CD8-positive, alpha-beta memory T cell (primary cell): ENCODE results near the gene RBM46. TPM values are rescaled to one million over a fixed set of nuclear protein-coding genes. Genes with fewer than 3 reads are reported as not detected.

Source experiments
- CTCF ChIA-PET: fragments of 350-600 bp; sonication (Branson Sonifier 250); formaldehyde crosslinking; loops from one replicate; lab custom pipeline; 2021; ENCODE audit warnings: antibody characterized with exemption; lab: Charles Lee
- POLR2A ChIA-PET: fragments of 350-600 bp; sonication (Branson Sonifier 250); formaldehyde crosslinking; loops from one replicate; lab custom pipeline; 2021; ENCODE audit warnings: antibody characterized with exemption; lab: Charles Lee
- DNase-seq, 5 donors: peaks; one replicate each; pipeline versions ENCODE4 v3.0.0 to v3.0.0-alpha.2; 2020 to 2022; ENCODE audit warnings: mixed read lengths in 1 of 5
- H3K27ac ChIP-seq: one replicate; pipeline ENCODE4 v1.7.0; 2013; ENCODE audit warnings: low read depth, mild to moderate bottlenecking, low read length, moderate library complexity
- H3K27me3 ChIP-seq: 2 replicates; pipeline ENCODE4 v1.7.0; 2013; ENCODE audit warnings: low read length, mild to moderate bottlenecking; ENCODE audit not compliant: insufficient read depth, poor library complexity, severe bottlenecking
- H3K36me3 ChIP-seq: 2 replicates; pipeline ENCODE4 v1.7.0; 2013; ENCODE audit warnings: mild to moderate bottlenecking, low read length, moderate library complexity; ENCODE audit not compliant: insufficient read depth
- H3K4me1 ChIP-seq: 2 replicates; pipeline ENCODE4 v1.7.0; 2013; ENCODE audit warnings: mild to moderate bottlenecking, low read length, moderate library complexity; ENCODE audit not compliant: insufficient read depth
- H3K4me3 ChIP-seq: 2 replicates; pipeline ENCODE4 v1.7.0; 2013; ENCODE audit warnings: mild to moderate bottlenecking, low read length
- H3K9me3 ChIP-seq: 2 replicates; pipeline ENCODE4 v1.7.0; 2013; ENCODE audit warnings: mild to moderate bottlenecking, low read length
- H3K27ac Mint-ChIP-seq, 8 donors: one replicate each; pipeline ENCODE4 v1.8.0; 2020 to 2021; ENCODE audit warnings: mixed read lengths in 8 of 8, mild to moderate bottlenecking in 6 of 8, inconsistent platforms in 3 of 8, moderate library complexity in 3 of 8
- H3K27me3 Mint-ChIP-seq, 2 donors: one replicate each; pipeline ENCODE4 v1.8.0; 2020 to 2021; ENCODE audit warnings: mixed read lengths in 2 of 2, mild to moderate bottlenecking in 1 of 2, moderate library complexity in 1 of 2
- H3K36me3 Mint-ChIP-seq, 3 donors: one replicate each; pipeline ENCODE4 v1.8.0; 2020 to 2021; ENCODE audit warnings: mixed read lengths in 3 of 3, inconsistent platforms in 1 of 3, mild to moderate bottlenecking in 1 of 3
- H3K4me1 Mint-ChIP-seq, 3 donors: one replicate each; pipeline ENCODE4 v1.8.0; 2020 to 2021; ENCODE audit warnings: mixed read lengths in 3 of 3, inconsistent platforms in 1 of 3, mild to moderate bottlenecking in 1 of 3
- H3K4me3 Mint-ChIP-seq, 7 donors: one replicate each; pipeline ENCODE4 v1.8.0; 2020 to 2021; ENCODE audit warnings: mixed read lengths in 7 of 7, mild to moderate bottlenecking in 6 of 7, moderate library complexity in 4 of 7, inconsistent platforms in 2 of 7
- H3K9me3 Mint-ChIP-seq, 5 donors: one replicate each; pipeline ENCODE4 v1.8.0; 2020 to 2022; ENCODE audit warnings: mixed read lengths in 5 of 5, mild to moderate bottlenecking in 3 of 5, moderate library complexity in 2 of 5, inconsistent platforms in 1 of 5
- polyA plus RNA-seq: library from polyadenylated mRNA; unstranded; fragments of 300-500 nt; fragmentation: Illumina TruSeq; gene quantifications from one replicate; pipeline ENCODE4 v1.2.3, GENCODE V29; 2021
- total RNA-seq, 2 experiments: library from RNA; stranded (reverse); gene quantifications; one replicate each; pipeline ENCODE4 v1.2.3, GENCODE V29; 2021

The RBM46 gene, protein sequence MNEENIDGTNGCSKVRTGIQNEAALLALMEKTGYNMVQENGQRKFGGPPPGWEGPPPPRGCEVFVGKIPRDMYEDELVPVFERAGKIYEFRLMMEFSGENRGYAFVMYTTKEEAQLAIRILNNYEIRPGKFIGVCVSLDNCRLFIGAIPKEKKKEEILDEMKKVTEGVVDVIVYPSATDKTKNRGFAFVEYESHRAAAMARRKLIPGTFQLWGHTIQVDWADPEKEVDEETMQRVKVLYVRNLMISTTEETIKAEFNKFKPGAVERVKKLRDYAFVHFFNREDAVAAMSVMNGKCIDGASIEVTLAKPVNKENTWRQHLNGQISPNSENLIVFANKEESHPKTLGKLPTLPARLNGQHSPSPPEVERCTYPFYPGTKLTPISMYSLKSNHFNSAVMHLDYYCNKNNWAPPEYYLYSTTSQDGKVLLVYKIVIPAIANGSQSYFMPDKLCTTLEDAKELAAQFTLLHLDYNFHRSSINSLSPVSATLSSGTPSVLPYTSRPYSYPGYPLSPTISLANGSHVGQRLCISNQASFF
- total RNA-seq (not detected), polyA plus RNA-seq (not detected)

DNA sequence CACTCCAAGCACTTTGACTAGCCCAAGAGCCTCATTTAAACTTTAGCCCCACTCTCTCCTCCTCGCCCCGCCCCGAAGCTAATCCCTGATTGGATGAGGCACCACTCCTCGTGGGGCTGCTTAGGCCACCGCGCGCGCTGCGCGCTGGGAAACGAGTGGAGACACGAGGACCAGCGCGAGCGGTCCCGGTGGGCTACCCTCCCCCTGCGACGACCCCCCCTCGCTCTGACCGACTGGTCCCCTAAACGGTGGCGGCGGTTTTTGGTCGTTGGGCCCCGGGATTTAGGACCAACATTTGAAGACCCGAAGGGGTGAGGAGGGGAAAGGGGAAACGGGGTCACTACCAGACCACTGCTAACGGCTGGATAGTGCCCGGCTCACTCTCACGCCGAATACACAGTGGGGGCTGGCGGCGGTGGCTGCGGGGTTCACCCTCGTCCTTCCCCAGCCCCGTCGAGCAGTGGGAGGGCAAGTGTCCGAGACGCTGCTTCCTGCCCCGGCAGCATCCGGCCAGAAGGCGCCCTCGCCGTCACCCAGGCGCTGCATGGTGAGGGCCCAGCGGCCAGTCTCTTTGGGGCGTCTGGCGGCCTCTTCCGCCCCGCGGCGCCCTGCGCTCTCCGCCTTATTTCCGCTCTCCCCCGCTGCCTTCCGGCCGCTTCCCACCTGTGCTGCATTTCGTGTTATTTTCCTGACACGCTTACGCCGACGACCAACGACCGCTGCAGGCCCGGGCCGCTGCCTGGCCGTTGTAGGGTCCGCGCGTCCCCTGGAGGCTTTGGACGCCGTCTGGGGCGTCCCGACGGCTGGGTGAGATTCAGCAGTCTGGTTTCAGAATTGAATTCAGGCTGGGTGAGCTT, at the start of gene RBM46:
RBM46 (plus strand) TSS at position 147 of the 857 bp plus-strand sequence. CDS start 15,481 bp downstream, outside the sequence.
- Mint-ChIP-seq H3K36me3 (no peaks in the 10 kb centered on the region), H3K27me3 (peaks cover 1 to 16% of the 10 kb centered on the region in 2 donors), H3K9me3 (peaks cover 2 to 5% (median 3%) of the 10 kb centered on the region in 5 donors), H3K4me1 (no peaks in the 10 kb centered on the region), H3K4me3 (no peak within 1 kb of the TSS), H3K27ac (no peak within 1 kb of the TSS)
- POLR2A ChIA-PET, result no interaction called here
- peak in 1 of 5 donors; percentile 45 for DNase-seq
- Histone ChIP-seq H3K27ac (no peak within 1 kb of the TSS), H3K4me3 (no peak within 1 kb of the TSS), H3K4me1 (no peaks in the 10 kb centered on the region), H3K36me3 (no peaks in the 10 kb centered on the region), H3K27me3 (no peaks in the 10 kb centered on the region), H3K9me3 (no peaks in the 10 kb centered on the region)
- CTCF ChIA-PET, result no interaction called here

DNA sequence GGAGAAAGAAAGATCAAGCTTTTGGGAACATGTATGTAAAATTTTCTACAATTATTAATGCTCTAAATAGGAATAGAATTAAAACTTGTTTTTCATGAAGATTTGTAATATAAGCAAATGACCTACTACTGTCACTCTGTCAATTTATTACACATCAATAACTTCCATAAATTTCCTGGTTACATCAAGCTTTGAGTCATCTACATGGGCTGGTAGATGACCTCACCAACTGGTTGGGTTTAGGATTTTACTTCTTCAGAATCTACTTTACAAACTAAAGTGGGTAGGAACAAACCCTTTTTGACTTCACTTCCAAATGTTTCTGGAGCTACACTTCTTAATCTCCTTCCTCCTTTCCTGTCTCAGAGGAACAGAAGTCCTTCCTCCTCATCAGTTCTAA, 49.3 kb upstream of the RBM46 start:
- no peak overlapping the region for H3K4me3 ChIP-seq
- peaks cover 4 to 8% of the 10 kb centered on the region in 2 donors for H3K27me3 Mint-ChIP-seq

GRCh38 chr4:154732669-154733068, 48.4 kb upstream of the RBM46 start:
- ChIA-PET CTCF (no interaction called here), POLR2A (no interaction called here)
- H3K36me3 ChIP-seq, result no peaks in the 10 kb centered on the region
- H3K27ac ChIP-seq, result no peak overlapping the region
- Mint-ChIP-seq H3K9me3 (no peaks in the 10 kb centered on the region), H3K4me3 (no peak overlapping the region), H3K27ac (no peak overlapping the region), H3K4me1 (no peaks in the 10 kb centered on the region), H3K27me3 (peaks cover 4 to 8% of the 10 kb centered on the region in 2 donors), H3K36me3 (no peaks in the 10 kb centered on the region)
- no peak overlapping the region for H3K4me3 ChIP-seq
- no peak for DNase-seq
- no peaks in the 10 kb centered on the region for H3K27me3 ChIP-seq
- H3K4me1 ChIP-seq, result no peaks in the 10 kb centered on the region
- H3K9me3 ChIP-seq, result no peaks in the 10 kb centered on the region

More for the DNA sequence above, 49.3 kb upstream of the RBM46 start:
- ChIA-PET CTCF (no interaction called here), POLR2A (no interaction called here)
- H3K27ac ChIP-seq, result no peak overlapping the region
- H3K36me3 Mint-ChIP-seq, result no peaks in the 10 kb centered on the region
- H3K4me1 ChIP-seq, result no peaks in the 10 kb centered on the region
- H3K9me3 ChIP-seq, result no peaks in the 10 kb centered on the region
- no peak for DNase-seq
- H3K27me3 ChIP-seq, result no peaks in the 10 kb centered on the region
- H3K9me3 Mint-ChIP-seq, result no peaks in the 10 kb centered on the region
- H3K4me3 Mint-ChIP-seq, result no peak overlapping the region
- no peaks in the 10 kb centered on the region for H3K4me1 Mint-ChIP-seq
- no peak overlapping the region for H3K27ac Mint-ChIP-seq
- no peaks in the 10 kb centered on the region for H3K36me3 ChIP-seq

DNA sequence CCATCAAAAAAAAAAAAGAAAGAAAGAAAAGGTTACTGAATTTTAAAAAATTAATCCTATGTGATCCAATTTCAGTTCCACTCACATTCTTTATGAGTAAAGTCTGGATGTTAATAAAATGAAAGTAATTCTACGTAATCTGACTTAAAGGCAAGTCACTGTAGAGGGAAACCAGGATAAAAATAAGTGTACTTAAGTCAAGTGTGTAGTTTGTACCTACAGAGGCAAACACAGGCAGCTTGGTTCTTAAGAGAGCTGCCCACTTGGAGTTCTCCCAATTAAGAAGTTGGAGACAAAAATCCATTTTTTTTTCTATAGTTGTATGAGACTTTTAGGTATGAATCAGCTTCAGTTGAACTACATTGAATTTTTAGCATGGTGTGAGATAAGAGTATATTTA, 44.3 kb upstream of the RBM46 start:
- no peak for DNase-seq
- POLR2A ChIA-PET, result no interaction called here
- Histone ChIP-seq H3K4me3 (no peak overlapping the region), H3K4me1 (no peaks in the 10 kb centered on the region), H3K27ac (no peak overlapping the region), H3K9me3 (no peaks in the 10 kb centered on the region), H3K36me3 (no peaks in the 10 kb centered on the region), H3K27me3 (peaks cover under 1% of the 10 kb centered on the region)
- H3K9me3 Mint-ChIP-seq, result no peaks in the 10 kb centered on the region
- H3K36me3 Mint-ChIP-seq, result no peaks in the 10 kb centered on the region
- CTCF ChIA-PET, result no interaction called here
- H3K4me1 Mint-ChIP-seq, result peaks cover 0 to 7% (median 0%) of the 10 kb centered on the region in 3 donors
- no peak overlapping the region for H3K4me3 Mint-ChIP-seq
- H3K27ac Mint-ChIP-seq, result no peak overlapping the region
- H3K27me3 Mint-ChIP-seq, result peaks cover 18 to 22% of the 10 kb centered on the region in 2 donors

GRCh38 chr4:154738426-154738825, 42.6 kb upstream of the RBM46 start:
- Mint-ChIP-seq H3K36me3 (no peaks in the 10 kb centered on the region), H3K4me1 (peaks cover 0 to 19% (median 3%) of the 10 kb centered on the region in 3 donors), H3K27ac (no peak overlapping the region), H3K4me3 (no peak overlapping the region), H3K27me3 (peaks cover 21 to 33% of the 10 kb centered on the region in 2 donors), H3K9me3 (no peaks in the 10 kb centered on the region)
- ChIA-PET POLR2A (no interaction called here), CTCF (no interaction called here)
- H3K9me3 ChIP-seq, result no peaks in the 10 kb centered on the region
- no peaks in the 10 kb centered on the region for H3K36me3 ChIP-seq
- DNase-seq, result no peak
- peaks cover 4% of the 10 kb centered on the region for H3K27me3 ChIP-seq
- H3K27ac ChIP-seq, result no peak overlapping the region
- no peaks in the 10 kb centered on the region for H3K4me1 ChIP-seq
- H3K4me3 ChIP-seq, result no peak overlapping the region

DNA sequence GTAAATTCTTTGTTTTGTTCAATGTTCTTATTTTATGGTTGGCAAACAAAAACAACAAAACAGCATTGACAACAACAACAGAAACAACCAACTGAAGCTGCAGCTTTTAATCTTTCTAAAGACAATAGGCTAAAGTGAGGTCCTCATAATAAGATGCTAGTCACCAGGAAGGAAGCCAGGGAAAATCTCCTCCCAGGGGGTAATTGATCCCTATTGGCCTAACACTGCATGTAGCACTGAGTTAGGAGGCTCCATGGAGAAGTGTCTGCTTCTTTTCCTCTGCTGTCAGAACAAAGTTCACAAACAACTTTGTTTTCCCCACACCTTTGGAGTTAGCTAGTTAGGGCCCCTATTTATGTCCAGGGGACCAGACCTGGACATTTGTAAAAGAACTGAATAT, 42.0 kb upstream of the RBM46 start:
- no peak overlapping the region for H3K4me3 ChIP-seq
- Mint-ChIP-seq H3K27me3 (peaks cover 24 to 35% of the 10 kb centered on the region in 2 donors), H3K27ac (no peak overlapping the region), H3K9me3 (peaks cover 0 to 3% (median 0%) of the 10 kb centered on the region in 5 donors), H3K36me3 (no peaks in the 10 kb centered on the region), H3K4me3 (no peak overlapping the region), H3K4me1 (peaks cover 0 to 25% (median 6%) of the 10 kb centered on the region in 3 donors)
- no peaks in the 10 kb centered on the region for H3K36me3 ChIP-seq
- H3K27ac ChIP-seq, result no peak overlapping the region
- peaks cover 4% of the 10 kb centered on the region for H3K27me3 ChIP-seq
- ChIA-PET POLR2A (no interaction called here), CTCF (no interaction called here)
- no peak for DNase-seq
- H3K9me3 ChIP-seq, result no peaks in the 10 kb centered on the region
- H3K4me1 ChIP-seq, result no peaks in the 10 kb centered on the region

GRCh38 chr4:154740462-154740861, 40.6 kb upstream of the RBM46 start:
- ChIA-PET POLR2A (no interaction called here), CTCF (no interaction called here)
- peaks cover 0 to 32% (median 10%) of the 10 kb centered on the region in 3 donors for H3K4me1 Mint-ChIP-seq
- peaks cover 4% of the 10 kb centered on the region for H3K27me3 ChIP-seq
- H3K9me3 Mint-ChIP-seq, result peaks cover 0 to 8% (median 0%) of the 10 kb centered on the region in 5 donors
- H3K4me1 ChIP-seq, result no peaks in the 10 kb centered on the region
- peaks cover 37 to 47% of the 10 kb centered on the region in 2 donors for H3K27me3 Mint-ChIP-seq
- no peaks in the 10 kb centered on the region for H3K36me3 Mint-ChIP-seq
- DNase-seq, result no peak
- no peak overlapping the region for H3K27ac ChIP-seq
- no peaks in the 10 kb centered on the region for H3K9me3 ChIP-seq
- H3K4me3 ChIP-seq, result no peak overlapping the region
- H3K4me3 Mint-ChIP-seq, result no peak overlapping the region
- H3K36me3 ChIP-seq, result no peaks in the 10 kb centered on the region
- peak overlapping the region in 1 of 8 donors; percentile 84 for H3K27ac Mint-ChIP-seq
